SU-DHL-6 (cell line): ENCODE data around the gene FOXN3.

Experiments used
- H2AFZ ChIP-seq: fragments of 200-600 bp; sonication (generic); 2 replicates; pipeline ENCODE4 v1.6.1; 2014; ENCODE audit warnings: low read depth, mild to moderate bottlenecking, moderate library complexity, mixed read lengths, antibody characterized with exemption, low read length; ENCODE audit not compliant: severe bottlenecking
- H3F3A ChIP-seq: fragments of 200-600 bp; shearing (Covaris generic); 2 replicates; pipeline ENCODE4 v1.6.0; 2016; ENCODE audit warnings: antibody characterized with exemption, mild to moderate bottlenecking; ENCODE audit not compliant: insufficient read depth
- H3K27ac ChIP-seq: fragments of 200-600 bp; sonication (generic); 2 replicates; pipeline ENCODE4 v1.5.1; 2016; ENCODE audit warnings: low read depth, mild to moderate bottlenecking, low read length, moderate library complexity, mixed read lengths
- H3K27me3 ChIP-seq: fragments of 200-600 bp; sonication (generic), shearing (Covaris generic); 2 replicates; pipeline ENCODE4 v1.6.0; 2014; ENCODE audit warnings: mild to moderate bottlenecking, low read length
- H3K36me3 ChIP-seq: fragments of 200-600 bp; sonication (generic); 2 replicates; pipeline ENCODE4 v1.6.1; 2014; ENCODE audit warnings: mild to moderate bottlenecking, low read length, mixed read lengths
- H3K4me2 ChIP-seq: fragments of 300-600, 200-600 bp; shearing (Covaris generic), sonication (generic); 2 replicates; pipeline ENCODE4 v1.6.0; 2014; ENCODE audit warnings: low read length, low read depth, mild to moderate bottlenecking; ENCODE audit not compliant: poor library complexity, severe bottlenecking
- H3K4me3 ChIP-seq: fragments of 200-600 bp; sonication (generic); 2 replicates; pipeline ENCODE4 v1.5.1; 2014; ENCODE audit warnings: antibody characterized with exemption, low read length, mild to moderate bottlenecking, mixed read lengths; ENCODE audit not compliant: insufficient read depth, poor library complexity, severe bottlenecking
- H3K79me2 ChIP-seq: fragments of 200-600 bp; sonication (generic); 2 replicates; pipeline ENCODE4 v1.6.1; 2014; ENCODE audit warnings: mild to moderate bottlenecking, low read length, moderate library complexity; ENCODE audit not compliant: insufficient read depth
- H3K9ac ChIP-seq: fragments of 200-600 bp; sonication (generic); 2 replicates; pipeline ENCODE4 v1.7.0; 2014; ENCODE audit warnings: mild to moderate bottlenecking, low read length
- H3K9me2 ChIP-seq: fragments of 200-600 bp; sonication (generic); replicated peaks from 2 replicates; pipeline ENCODE4 v1.6.1; 2014; ENCODE audit warnings: low read length; ENCODE audit not compliant: insufficient read depth
- H3K9me3 ChIP-seq: fragments of 200-600 bp; sonication (generic); 2 replicates; pipeline ENCODE4 v1.6.1; 2014; ENCODE audit warnings: low read length, mixed read lengths; ENCODE audit not compliant: insufficient read depth
- H4K20me1 ChIP-seq: fragments of 200-600 bp; sonication (generic); 2 replicates; pipeline ENCODE4 v1.6.1; 2014; ENCODE audit warnings: low read depth, mild to moderate bottlenecking, antibody characterized with exemption, low read length, moderate library complexity, mixed read lengths
- CTCF ChIP-seq: fragments of 200-600 bp; sonication (generic); IDR thresholded peaks from one replicate; pipeline ENCODE4 v1.5.1; 2017; ENCODE audit warnings: antibody characterized with exemption, mild to moderate bottlenecking, low read length, moderate library complexity; ENCODE audit not compliant: insufficient read depth, poor library complexity, severe bottlenecking
- EZH2phosphoT487 ChIP-seq: fragments of 200-600 bp; sonication (generic), shearing (Covaris generic); conservative IDR thresholded peaks from 2 replicates; pipeline ENCODE4 v1.6.1; 2018; ENCODE audit warnings: mild to moderate bottlenecking, antibody characterized with exemption, low read length, moderate library complexity, mixed read lengths

FOXN3 gene

GRCh38 chr14:89175881-89176799 is 240.9 kb downstream of the FOXN3 start:
- Histone ChIP-seq H3K4me2 (no peak overlapping the region), H3K4me3 (no peak overlapping the region), H3F3A (no peaks in the 10 kb centered on the region), H3K9me2 (no peaks in the 10 kb centered on the region), H3K27me3 (no peaks in the 10 kb centered on the region), H3K9ac (no peak overlapping the region), H3K79me2 (no peaks in the 10 kb centered on the region), H2AFZ (no peak overlapping the region), H3K36me3 (peaks cover 26% of the 10 kb centered on the region; the same call in 1 of the 2 replicates), H3K9me3 (no peaks in the 10 kb centered on the region; the same call in 1 of the 2 replicates), H4K20me1 (no peaks in the 10 kb centered on the region), H3K27ac (no peak overlapping the region)
- no peak for TF ChIP-seq CTCF
- TF ChIP-seq EZH2phosphoT487 = no peak

GRCh38 chr14:89171628-89172027 is 245.4 kb downstream of the FOXN3 start:
- no peaks in the 10 kb centered on the region; the same call in 1 of the 2 replicates for H3K9me3 ChIP-seq
- H3K4me2 ChIP-seq = no peak overlapping the region
- no peak overlapping the region for H3K27ac ChIP-seq
- no peaks in the 10 kb centered on the region for H3K27me3 ChIP-seq
- no peak overlapping the region for H3K9ac ChIP-seq
- no peak overlapping the region for H3K4me3 ChIP-seq
- no peak overlapping the region for H2AFZ ChIP-seq
- H3F3A ChIP-seq = no peaks in the 10 kb centered on the region
- H3K36me3 ChIP-seq = peaks cover 35% of the 10 kb centered on the region; the same call in 1 of the 2 replicates
- H3K9me2 ChIP-seq = no peaks in the 10 kb centered on the region
- H3K79me2 ChIP-seq = no peaks in the 10 kb centered on the region
- H4K20me1 ChIP-seq = no peaks in the 10 kb centered on the region
- TF ChIP-seq EZH2phosphoT487 (no peak), CTCF (no peak)

GRCh38 chr14:89171168-89171567 is 245.9 kb downstream of the FOXN3 start:
- TF ChIP-seq CTCF (no peak), EZH2phosphoT487 (no peak)
- no peak overlapping the region for H2AFZ ChIP-seq
- H4K20me1 ChIP-seq = no peaks in the 10 kb centered on the region
- no peak overlapping the region for H3K27ac ChIP-seq
- H3K79me2 ChIP-seq = no peaks in the 10 kb centered on the region
- H3K36me3 ChIP-seq = peaks cover 34% of the 10 kb centered on the region; the same call in 1 of the 2 replicates
- H3K9me3 ChIP-seq = no peaks in the 10 kb centered on the region; the same call in 1 of the 2 replicates
- no peaks in the 10 kb centered on the region for H3K9me2 ChIP-seq
- H3K27me3 ChIP-seq = no peaks in the 10 kb centered on the region
- H3K4me3 ChIP-seq = no peak overlapping the region
- H3F3A ChIP-seq = no peaks in the 10 kb centered on the region
- H3K9ac ChIP-seq = no peak overlapping the region
- no peak overlapping the region for H3K4me2 ChIP-seq
